Smooth muscle cell (in vitro differentiated cells): ENCODE measurements around the gene ACTN3. TPM values are rescaled to one million over a fixed set of nuclear protein-coding genes. Genes with fewer than 3 reads are reported as not detected.

Source experiments
- DNase-seq: peaks from one replicate; lab custom pipeline; 2025; ENCODE audit not compliant: unreplicated experiment; lab: John Stamatoyannopoulos, UW
- H2AFZ ChIP-seq: fragments of 200-600 bp; sonication (generic); 2 replicates; pipeline ENCODE4 v1.6.0; 2016; ENCODE audit warnings: antibody characterized with exemption, low read depth, mild to moderate bottlenecking
- H3F3A ChIP-seq: fragments of 200-600 bp; sonication (generic); 2 replicates; pipeline ENCODE4 v1.6.0; 2017; ENCODE audit warnings: antibody characterized with exemption, low read depth
- H3K27ac ChIP-seq: fragments of 200-600 bp; sonication (generic); 2 replicates; pipeline ENCODE4 v1.5.1; 2016; ENCODE audit warnings: low read depth, mild to moderate bottlenecking
- H3K27me3 ChIP-seq: fragments of 200-600 bp; sonication (generic); 2 replicates; pipeline ENCODE4 v1.6.1; 2016; ENCODE audit warnings: low read depth, mild to moderate bottlenecking
- H3K36me3 ChIP-seq: fragments of 200-600 bp; sonication (generic); 2 replicates; pipeline ENCODE4 v1.5.1; 2016; ENCODE audit warnings: low read depth
- H3K4me1 ChIP-seq: fragments of 200-600 bp; sonication (generic); 2 replicates; pipeline ENCODE4 v1.5.1; 2016; ENCODE audit warnings: low read depth
- H3K4me2 ChIP-seq: fragments of 200-600 bp; sonication (generic); 2 replicates; pipeline ENCODE4 v1.6.0; 2016; ENCODE audit warnings: mild to moderate bottlenecking
- H3K4me3 ChIP-seq: fragments of 200-600 bp; sonication (generic); 2 replicates; pipeline ENCODE4 v1.5.1; 2016; ENCODE audit warnings: mild to moderate bottlenecking
- H3K79me2 ChIP-seq: fragments of 200-600 bp; sonication (generic); 2 replicates; pipeline ENCODE4 v1.6.0; 2016; ENCODE audit warnings: low read depth, mild to moderate bottlenecking
- H3K9ac ChIP-seq: fragments of 200-600 bp; sonication (generic); 2 replicates; pipeline ENCODE4 v1.6.0; 2016; ENCODE audit warnings: low read depth
- H3K9me3 ChIP-seq: fragments of 200-600 bp; sonication (generic); replicated peaks from 2 replicates; pipeline ENCODE4 v1.5.1; 2016; ENCODE audit warnings: low read depth
- H4K20me1 ChIP-seq: fragments of 200-600 bp; sonication (generic); 2 replicates; pipeline ENCODE4 v1.6.0; 2016; ENCODE audit warnings: low read depth
- WGBS: methylation state at CpG from one replicate; pipeline ENCODE4 v1.1.7; 2016; ENCODE audit warnings: low lambda C conversion rate; 5-methylcytosine and 5-hydroxymethylcytosine counted together
- polyA plus RNA-seq: library from polyadenylated mRNA; unstranded; fragments of >200 nt; fragmentation: Nextera tagmentation; extraction: Ambion mirVana; gene quantifications from 2 replicates; pipeline ENCODE4 v1.2.1, GENCODE V29; 2016
- total RNA-seq: library from RNA; depleted of rRNA; stranded (reverse); fragments of >200 nt; gene quantifications from 2 replicates; pipeline ENCODE4 v1.2.3, GENCODE V29; 2014
- TF ChIP-seq, protein P1 (sequence below): fragments of 200-600 bp; sonication (generic); IDR thresholded peaks from 2 replicates; pipeline ENCODE4 v1.5.1; 2017; ENCODE audit warnings: borderline replicate concordance, mild to moderate bottlenecking, antibody characterized with exemption; ENCODE audit not compliant: insufficient read depth, poor library complexity, severe bottlenecking

The ACTN3 gene
- total and polyA plus RNA-seq, 2 experiments from 2014 or later: 1.4 TPM; not detected in 1

DNA sequence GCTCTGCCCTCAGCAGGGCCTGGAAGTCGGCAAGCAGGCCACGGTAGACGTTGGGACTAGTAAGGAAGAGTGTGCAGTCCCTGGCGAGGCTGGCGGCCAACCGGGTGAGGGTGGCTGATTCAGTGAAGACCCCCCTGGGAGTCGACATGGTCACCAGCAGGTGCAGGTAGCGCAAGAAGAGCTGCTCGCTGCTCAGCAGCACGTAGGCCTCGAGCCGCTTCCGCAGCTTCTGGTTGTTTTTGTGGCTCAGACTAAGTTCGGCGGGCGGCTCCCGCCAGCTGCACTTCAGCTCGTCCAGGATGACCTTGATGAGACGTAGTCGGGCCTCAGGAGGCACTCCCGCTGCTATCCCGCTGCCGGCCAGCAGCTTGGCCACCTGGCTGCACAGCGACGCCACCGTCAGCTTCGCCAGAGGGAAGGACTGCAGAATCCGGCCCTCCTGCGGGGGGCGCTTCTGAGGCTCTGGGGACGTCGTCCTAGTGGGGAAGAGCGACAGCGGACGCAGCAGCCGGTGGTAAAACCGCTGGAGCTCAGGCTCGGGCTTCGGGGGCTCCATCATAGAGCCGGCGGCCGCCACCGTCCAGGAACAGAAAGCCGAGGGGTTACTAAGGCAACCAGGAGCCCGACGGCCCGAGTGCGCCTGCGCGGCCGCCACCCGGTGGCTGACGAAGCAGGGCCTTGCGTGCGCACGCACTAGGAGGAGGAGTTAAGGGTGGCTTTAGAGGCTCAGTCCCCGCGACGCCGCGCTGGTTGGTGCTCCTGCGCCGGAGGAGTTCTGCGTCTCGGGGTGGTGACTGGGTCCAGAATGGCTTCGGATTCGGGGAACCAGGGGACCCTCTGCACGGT, 46.0 kb downstream of the ACTN3 start, which contains the start of the genes CCDC87 and CCS:
Gene CCDC87 (minus strand): TSS at position 607 of the 846 bp plus-strand sequence. CDS start 48 bp downstream, at position 559.
Gene CCS (plus strand): TSS at position 729 of the 846 bp plus-strand sequence. CDS start 77 bp downstream, at position 806.
- Histone ChIP-seq H3K4me1 (peaks cover 11% of the 10 kb centered on the region), H3K9me3 (no peaks in the 10 kb centered on the region), H3K9ac (peak within 1 kb of the TSS; percentile 88), H3K4me3 (peak within 1 kb of the TSS; percentile 66), H3K27ac (peak within 1 kb of the TSS; percentile 81), H3F3A (peaks cover 4% of the 10 kb centered on the region), H3K27me3 (no peaks in the 10 kb centered on the region), H2AFZ (peak within 1 kb of the TSS; percentile 61), H3K79me2 (peaks cover 33% of the 10 kb centered on the region), H4K20me1 (peaks cover 4% of the 10 kb centered on the region), H3K4me2 (peak within 1 kb of the TSS; percentile 94), H3K36me3 (no peaks in the 10 kb centered on the region)
- TF ChIP-seq, protein P1, sequence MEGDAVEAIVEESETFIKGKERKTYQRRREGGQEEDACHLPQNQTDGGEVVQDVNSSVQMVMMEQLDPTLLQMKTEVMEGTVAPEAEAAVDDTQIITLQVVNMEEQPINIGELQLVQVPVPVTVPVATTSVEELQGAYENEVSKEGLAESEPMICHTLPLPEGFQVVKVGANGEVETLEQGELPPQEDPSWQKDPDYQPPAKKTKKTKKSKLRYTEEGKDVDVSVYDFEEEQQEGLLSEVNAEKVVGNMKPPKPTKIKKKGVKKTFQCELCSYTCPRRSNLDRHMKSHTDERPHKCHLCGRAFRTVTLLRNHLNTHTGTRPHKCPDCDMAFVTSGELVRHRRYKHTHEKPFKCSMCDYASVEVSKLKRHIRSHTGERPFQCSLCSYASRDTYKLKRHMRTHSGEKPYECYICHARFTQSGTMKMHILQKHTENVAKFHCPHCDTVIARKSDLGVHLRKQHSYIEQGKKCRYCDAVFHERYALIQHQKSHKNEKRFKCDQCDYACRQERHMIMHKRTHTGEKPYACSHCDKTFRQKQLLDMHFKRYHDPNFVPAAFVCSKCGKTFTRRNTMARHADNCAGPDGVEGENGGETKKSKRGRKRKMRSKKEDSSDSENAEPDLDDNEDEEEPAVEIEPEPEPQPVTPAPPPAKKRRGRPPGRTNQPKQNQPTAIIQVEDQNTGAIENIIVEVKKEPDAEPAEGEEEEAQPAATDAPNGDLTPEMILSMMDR: peak; percentile 57
- 19% methylated on average over 68 of the region's 68 CpGs for WGBS
- DNase-seq: peak; percentile 90

DNA sequence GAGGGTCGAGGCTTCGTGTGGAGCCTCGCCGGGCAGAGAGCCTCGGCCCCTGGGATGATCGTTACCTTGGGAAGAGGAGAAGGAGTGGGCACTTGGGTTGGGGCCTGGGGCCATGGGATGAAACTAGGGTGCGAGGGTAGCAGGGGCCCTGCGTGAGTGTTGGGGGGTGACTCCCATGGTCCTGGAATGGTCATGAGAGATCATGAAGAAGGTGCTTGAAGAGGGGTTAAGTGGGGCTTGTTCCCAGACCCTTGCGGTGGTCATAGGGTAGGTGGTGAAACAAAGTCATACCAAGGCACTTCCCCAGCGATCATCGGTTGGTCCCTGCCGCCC, 46.6 kb downstream of the ACTN3 start:
- WGBS: 36% methylated on average over 11 of the region's 12 CpGs
- Histone ChIP-seq H3K9ac (peak overlapping the region; percentile 88), H3K4me2 (peak overlapping the region; percentile 94), H3K36me3 (no peaks in the 10 kb centered on the region), H3K27ac (peak overlapping the region; percentile 81), H3K27me3 (no peaks in the 10 kb centered on the region), H4K20me1 (peaks cover 4% of the 10 kb centered on the region), H2AFZ (peak overlapping the region; percentile 59), H3K79me2 (peaks cover 33% of the 10 kb centered on the region), H3K4me1 (peaks cover 11% of the 10 kb centered on the region), H3K4me3 (peak overlapping the region; percentile 66), H3K9me3 (no peaks in the 10 kb centered on the region), H3F3A (peaks cover 4% of the 10 kb centered on the region)
- no peak for DNase-seq
- TF ChIP-seq, protein P1: no peak

DNA sequence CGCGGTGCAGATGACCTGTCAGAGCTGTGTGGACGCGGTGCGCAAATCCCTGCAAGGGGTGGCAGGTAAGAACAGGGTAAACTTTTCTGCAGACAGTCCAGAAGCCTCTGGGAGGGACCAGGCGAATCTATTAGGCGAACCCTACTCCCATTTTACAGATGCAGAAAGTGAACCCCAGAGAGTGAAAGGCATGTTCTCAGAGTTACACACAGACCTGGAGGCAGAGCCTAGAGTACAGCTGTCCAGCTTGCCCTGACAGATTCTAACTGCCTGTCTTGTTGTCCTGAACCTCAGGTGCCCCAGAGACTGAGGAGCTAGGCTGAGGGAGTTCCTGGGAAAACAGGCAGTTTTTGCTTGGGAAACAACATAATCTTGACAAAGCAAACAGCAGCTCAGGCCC, 46.9 kb downstream of the ACTN3 start:
- Histone ChIP-seq H3K27me3 (no peaks in the 10 kb centered on the region), H3K36me3 (no peaks in the 10 kb centered on the region), H3K4me2 (peak overlapping the region; percentile 94), H3K4me3 (peak overlapping the region; percentile 66), H3K27ac (peak overlapping the region; percentile 81), H3K9ac (peak overlapping the region; percentile 88), H2AFZ (no peak overlapping the region), H3K9me3 (no peaks in the 10 kb centered on the region), H4K20me1 (peaks cover 4% of the 10 kb centered on the region), H3F3A (peaks cover 4% of the 10 kb centered on the region), H3K4me1 (peaks cover 11% of the 10 kb centered on the region), H3K79me2 (peaks cover 33% of the 10 kb centered on the region)
- DNase-seq: no peak
- TF ChIP-seq, protein P1: no peak
- 84% methylated on average over 7 of the region's 7 CpGs for WGBS
